Stimulated activated CD8-positive, alpha-beta memory T cell treated with anti-CD3 and anti-CD28 coated beads, Interleukin-7, amount 100 ng/mL, for 24 hours (primary cell): ENCODE measurements around the gene CDCA3.
"Not testable (repeated sequence)": the region's sequence is repeated elsewhere in the genome, so short reads cannot be mapped to it uniquely, and the experiment has no call there.

Experiments used
- DNase-seq: peaks from one replicate; pipeline ENCODE4 v3.0.0-alpha.2; 2020; ENCODE audit warnings: low read depth

Gene CDCA3

GRCh38 chr12:6851153-6851920, at the start of gene CDCA3:
Gene CDCA3, minus strand, starts transcription at chr12:6851286. Its CDS starts 334 bp downstream, at chr12:6850952.
- peak; percentile 85 for DNase-seq

GRCh38 chr12:6899837-6900519, 48.9 kb upstream of the CDCA3 start:
- DNase-seq, result no peak

DNA sequence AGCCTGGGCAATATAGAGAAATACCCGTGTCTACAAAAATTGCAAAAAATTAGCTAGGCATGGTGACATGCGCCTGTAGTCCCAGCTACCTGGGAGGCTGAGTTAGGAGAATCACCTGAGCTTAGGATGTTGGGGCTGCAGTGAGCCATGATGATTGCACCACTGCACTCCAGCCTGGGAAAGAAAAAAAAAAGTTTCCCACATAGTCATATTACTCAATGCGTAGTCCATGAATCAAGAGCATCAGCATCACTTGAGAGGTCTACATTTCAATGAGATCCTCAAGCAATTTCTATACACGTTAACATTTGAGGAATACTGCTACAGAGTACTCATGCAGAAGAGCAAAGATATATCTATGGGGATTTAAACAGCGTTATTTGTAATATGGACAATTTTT, 48.3 kb upstream of the CDCA3 start:
- no peak for DNase-seq

GRCh38 chr12:6896846-6897435, 45.9 kb upstream of the CDCA3 start:
- DNase-seq, result no peak

- no peak for DNase-seq
These were observed 43.2 kb upstream of the CDCA3 start for GRCh38 chr12:6894321-6894720.

DNA sequence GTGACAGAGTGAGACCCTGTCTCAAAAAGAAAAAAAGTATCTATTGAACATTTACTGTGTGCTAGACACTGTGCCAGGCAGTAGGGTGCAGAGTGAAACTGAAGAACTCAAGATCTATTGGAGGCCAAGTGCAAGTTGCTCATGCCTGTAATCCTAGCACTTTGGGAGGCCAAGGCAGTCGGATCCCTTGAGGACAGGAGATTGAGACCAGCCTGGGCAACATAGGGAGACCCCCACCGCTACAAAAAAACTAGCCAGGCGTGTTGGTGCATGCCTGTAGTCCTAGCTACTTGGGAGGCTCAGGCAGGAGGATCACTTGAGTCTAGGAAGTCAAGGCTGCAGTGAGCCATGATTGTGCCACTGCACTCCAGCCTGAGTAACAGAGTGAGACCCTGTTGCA, 41.6 kb upstream of the CDCA3 start:
- not testable (repeated sequence) for DNase-seq

DNA sequence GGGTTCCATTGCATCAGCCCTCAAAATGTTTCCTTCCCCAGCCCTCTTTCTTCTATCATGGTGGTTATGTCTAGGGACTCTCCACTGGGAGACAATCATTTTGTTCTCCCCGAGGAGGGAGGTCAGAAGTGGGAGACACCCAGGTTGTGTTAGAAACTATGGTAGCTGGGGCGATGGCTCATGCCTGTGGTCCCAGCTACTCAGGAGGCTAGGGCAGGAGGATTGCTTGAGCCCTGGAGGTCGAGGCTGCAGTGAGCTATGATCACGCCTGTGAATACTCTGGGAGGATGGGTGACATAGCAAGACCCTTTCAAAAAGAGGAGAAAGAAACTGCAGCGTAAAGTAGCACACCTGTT, 40.5 kb upstream of the CDCA3 start:
- DNase-seq, result no peak

- peak; percentile 96 for DNase-seq
These were observed 39.9 kb upstream of the CDCA3 start for GRCh38 chr12:6890789-6891645.

GRCh38 chr12:6889775-6890573, 38.9 kb upstream of the CDCA3 start:
- not testable (repeated sequence) for DNase-seq

DNA sequence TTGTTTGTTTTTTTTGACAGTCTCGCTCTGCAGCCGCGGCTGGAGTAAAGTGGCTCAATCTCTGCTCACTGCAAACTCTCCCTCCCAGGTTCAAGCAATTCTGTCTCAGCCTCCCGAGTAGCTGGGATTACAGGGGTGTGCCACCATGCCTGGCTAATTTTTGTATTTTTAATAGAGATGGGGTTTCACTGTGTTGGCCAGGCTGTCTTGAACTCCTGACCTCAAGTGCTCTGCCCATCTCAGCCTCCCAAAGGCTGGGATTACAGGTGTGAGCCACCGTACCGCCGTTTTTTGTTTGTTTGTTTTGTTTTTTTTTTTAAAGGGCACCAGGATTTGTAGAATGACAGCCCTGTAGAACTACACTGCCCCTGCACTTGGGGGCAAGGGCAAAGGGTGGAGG, 37.7 kb upstream of the CDCA3 start:
- not testable (repeated sequence) for DNase-seq

DNA sequence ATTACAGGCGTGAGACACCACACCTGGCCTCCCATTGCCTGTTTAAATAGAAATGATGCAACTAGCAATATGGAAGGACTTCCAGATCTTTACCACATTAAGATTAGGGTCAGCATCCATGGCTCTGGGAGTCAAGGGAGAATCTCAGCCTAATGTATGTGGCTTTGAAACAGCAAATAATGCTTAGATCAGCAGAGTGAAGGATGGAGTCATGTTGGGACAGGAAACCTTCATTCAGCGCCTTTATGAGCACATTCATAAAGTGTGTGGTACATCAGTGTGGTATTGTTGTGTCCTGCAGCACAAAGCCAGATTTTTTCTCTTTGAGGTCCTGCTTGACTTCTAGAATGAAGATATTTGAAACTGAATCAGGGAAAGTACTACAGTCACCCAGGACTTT, 37.3 kb upstream of the CDCA3 start:
- no peak for DNase-seq

- DNase-seq, result no peak
These were observed 36.4 kb upstream of the CDCA3 start for GRCh38 chr12:6887460-6887859.

DNA sequence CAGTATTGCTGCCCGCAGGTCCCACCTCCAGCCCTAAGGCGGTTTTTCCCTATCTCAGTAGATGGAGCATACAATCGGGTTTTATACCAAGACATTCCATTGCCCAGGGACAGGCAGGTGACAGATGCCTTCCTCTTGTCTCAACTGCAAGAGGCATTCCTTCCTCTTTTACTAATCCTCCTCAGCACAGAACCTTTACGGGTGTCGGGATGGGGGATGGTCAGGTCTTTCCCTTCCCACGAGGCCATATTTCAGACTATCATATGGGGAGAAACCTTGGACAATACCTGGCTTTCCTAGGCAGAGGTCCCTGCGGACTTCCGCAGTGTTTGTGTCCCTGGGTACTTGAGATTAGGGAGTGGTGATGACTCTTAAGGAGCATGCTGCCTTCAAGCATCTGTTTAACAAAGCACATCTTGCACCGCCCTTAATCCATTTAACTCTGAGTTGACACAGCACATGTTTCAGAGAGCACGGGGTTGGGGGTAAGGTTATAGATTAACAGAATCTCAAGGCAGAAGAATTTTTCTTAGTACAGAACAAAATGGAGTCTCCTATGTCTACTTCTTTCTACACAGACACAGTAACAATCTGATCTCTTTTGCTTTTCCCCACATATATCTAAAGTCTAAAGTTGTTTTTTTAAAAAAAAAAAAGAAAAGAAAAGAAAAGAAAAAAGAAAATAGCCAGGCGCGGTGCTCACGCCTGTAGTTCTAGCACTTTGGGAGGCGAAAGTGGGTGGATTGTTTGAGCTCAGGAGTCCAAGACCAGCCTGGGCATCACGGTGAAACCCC, 35.3 kb upstream of the CDCA3 start:
- DNase-seq, result not testable (repeated sequence)

DNA sequence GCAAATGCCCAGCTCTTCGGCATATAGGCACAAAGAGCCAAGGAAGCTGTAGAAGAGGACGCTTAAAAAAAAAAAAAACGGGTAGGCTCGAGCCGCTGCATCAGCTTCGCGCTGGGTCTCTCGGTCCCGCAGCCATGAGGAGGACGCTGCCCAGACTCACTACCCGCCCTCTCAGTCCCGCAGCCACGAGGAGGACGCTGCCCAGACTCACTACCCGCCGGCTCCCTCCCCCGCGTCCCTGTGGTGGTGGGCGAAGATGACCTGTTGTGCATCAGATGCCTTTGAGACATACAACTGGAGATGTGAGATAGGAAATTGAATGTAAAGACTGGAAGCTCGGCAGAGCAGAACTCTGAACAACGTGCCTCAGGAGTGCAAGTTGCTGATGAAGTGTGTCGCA, 33.5 kb upstream of the CDCA3 start:
- no peak for DNase-seq

GRCh38 chr12:6883683-6884082, 32.6 kb upstream of the CDCA3 start:
- DNase-seq, result no peak

DNA sequence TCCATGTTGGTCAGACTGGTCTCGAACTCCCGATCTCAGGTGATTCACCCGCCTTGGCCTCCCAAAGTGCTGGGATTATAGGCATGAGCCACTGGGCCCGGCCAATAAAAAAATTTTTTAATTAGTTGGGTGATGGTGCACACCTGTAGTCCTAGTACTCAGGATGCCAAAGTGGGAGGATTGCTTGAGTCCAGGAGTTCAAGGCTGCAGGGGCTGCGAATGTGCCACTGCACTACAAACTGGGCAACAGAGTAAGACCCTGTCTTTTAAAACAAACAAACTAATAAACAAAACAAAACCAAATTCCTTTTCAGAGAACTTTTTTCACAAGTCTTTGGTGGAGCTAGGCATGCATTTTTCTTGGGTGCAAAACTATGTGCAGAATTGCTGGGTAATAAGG, 32.2 kb upstream of the CDCA3 start:
- DNase-seq, result no peak

DNA sequence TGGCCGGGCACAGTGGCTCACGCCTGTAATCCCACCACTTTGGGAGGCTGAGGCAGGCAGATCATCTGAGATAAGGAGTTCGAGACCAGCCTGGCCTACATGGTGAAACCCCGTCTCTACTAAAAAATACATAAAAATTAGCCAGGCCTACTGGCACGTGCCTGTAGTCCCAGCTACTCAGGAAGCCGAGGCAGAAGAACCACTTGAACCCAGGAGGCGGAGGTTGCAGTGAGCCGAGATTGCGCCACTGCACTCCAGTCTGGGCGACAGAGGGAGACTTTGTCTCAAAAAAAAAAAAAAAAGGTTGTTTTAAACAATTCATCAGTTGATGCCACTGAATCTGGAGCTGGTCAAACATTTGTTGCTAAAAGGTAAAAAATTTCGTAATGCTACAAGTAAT, 28.7 kb upstream of the CDCA3 start:
- not testable (repeated sequence) for DNase-seq

- not testable (repeated sequence) for DNase-seq
These were observed 22.9 kb upstream of the CDCA3 start for GRCh38 chr12:6874015-6874368.

GRCh38 chr12:6873094-6874014, 22.3 kb upstream of the CDCA3 start, which contains the start of gene SPSB2:
Gene SPSB2, minus strand, starts transcription at chr12:6873303. Its CDS starts 402 bp downstream, at chr12:6872901.
- peak; percentile 99 for DNase-seq
